H9 (cell line): ENCODE results near the gene ACP3. TPM values are rescaled to one million over a fixed set of nuclear protein-coding genes. Genes with fewer than 3 reads are reported as not detected.
"Not testable (repeated sequence)": the region's sequence is repeated elsewhere in the genome, so short reads cannot be mapped to it uniquely, and the experiment has no call there.

ENCODE experiments used
- DNase-seq: peaks from one replicate; pipeline ENCODE4 v3.0.0-alpha.2; 2017
- H2AFZ ChIP-seq: one replicate; pipeline ENCODE4 v1.6.1; 2013; ENCODE audit warnings: mild to moderate bottlenecking, low read length, control low read depth, moderate library complexity
- H2AK5ac ChIP-seq: 2 replicates; pipeline ENCODE4 v1.6.1; 2013; ENCODE audit warnings: low read length, control low read depth, mixed read lengths; ENCODE audit not compliant: insufficient read length
- H2BK120ac ChIP-seq: one replicate; pipeline ENCODE4 v1.6.1; 2013; ENCODE audit warnings: low read depth, mild to moderate bottlenecking, low read length, control low read depth, inconsistent platforms; ENCODE audit not compliant: poor library complexity, severe bottlenecking
- H2BK12ac ChIP-seq: 2 replicates; pipeline ENCODE4 v1.6.1; 2013; ENCODE audit warnings: low read length, control low read depth, mixed read lengths, low read depth; ENCODE audit not compliant: insufficient read length
- H2BK15ac ChIP-seq: 2 replicates; pipeline ENCODE4 v1.6.1; 2013; ENCODE audit warnings: low read depth, low read length, control low read depth
- H2BK20ac ChIP-seq: one replicate; pipeline ENCODE4 v1.6.1; 2013; ENCODE audit warnings: low read depth, mild to moderate bottlenecking, low read length, control low read depth, inconsistent platforms; ENCODE audit not compliant: poor library complexity, severe bottlenecking
- H2BK5ac ChIP-seq: 2 replicates; pipeline ENCODE4 v1.6.1; 2013; ENCODE audit warnings: low read length, control low read depth, mixed read lengths; ENCODE audit not compliant: insufficient read length
- H3K14ac ChIP-seq: 2 replicates; pipeline ENCODE4 v1.6.1; 2013; ENCODE audit warnings: low read length, control low read depth; ENCODE audit not compliant: insufficient read depth
- H3K18ac ChIP-seq: 2 replicates; pipeline ENCODE4 v1.6.1; 2013; ENCODE audit warnings: low read depth, mild to moderate bottlenecking, mixed read lengths, low read length, control low read depth; ENCODE audit not compliant: insufficient read length
- H3K23ac ChIP-seq: 2 replicates; pipeline ENCODE4 v1.6.1; 2013; ENCODE audit warnings: low read length, control low read depth, mixed read lengths, low read depth; ENCODE audit not compliant: insufficient read length
- H3K23me2 ChIP-seq: 2 replicates; pipeline ENCODE4 v1.6.1; 2013; ENCODE audit warnings: low read depth, mild to moderate bottlenecking, mixed read lengths, low read length, control low read depth; ENCODE audit not compliant: insufficient read length, poor library complexity, severe bottlenecking
- H3K27ac ChIP-seq: 2 replicates; pipeline ENCODE4 v1.5.1; 2013; ENCODE audit warnings: low read length, control low read depth, mixed read lengths, low read depth; ENCODE audit not compliant: insufficient read length
- H3K27me3 ChIP-seq: 2 replicates; pipeline ENCODE4 v1.6.1; 2013; ENCODE audit warnings: low read length, control low read depth, inconsistent platforms; ENCODE audit not compliant: insufficient read depth
- H3K4ac ChIP-seq: 2 replicates; pipeline ENCODE4 v1.6.1; 2013; ENCODE audit warnings: low read depth, mild to moderate bottlenecking, control low read depth, inconsistent platforms, low read length, moderate library complexity
- H3K4me1 ChIP-seq: 2 replicates; pipeline ENCODE4 v1.6.1; 2013; ENCODE audit warnings: low read length, control low read depth, inconsistent platforms; ENCODE audit not compliant: insufficient read depth
- H3K4me2 ChIP-seq: 2 replicates; pipeline ENCODE4 v1.6.1; 2013; ENCODE audit warnings: low read length, control low read depth, mixed read lengths; ENCODE audit not compliant: insufficient read length, insufficient read depth
- H3K56ac ChIP-seq: 2 replicates; pipeline ENCODE4 v1.6.1; 2013; ENCODE audit warnings: low read depth, mild to moderate bottlenecking, mixed read lengths, low read length, control low read depth; ENCODE audit not compliant: insufficient read length
- H3K79me1 ChIP-seq: 2 replicates; pipeline ENCODE4 v1.6.1; 2013; ENCODE audit warnings: low read depth, mild to moderate bottlenecking, moderate library complexity, low read length, control low read depth, inconsistent platforms; ENCODE audit not compliant: insufficient read depth, poor library complexity, severe bottlenecking
- H3K79me2 ChIP-seq: 2 replicates; pipeline ENCODE4 v1.6.1; 2013; ENCODE audit warnings: low read length, control low read depth, inconsistent platforms; ENCODE audit not compliant: insufficient read depth
- H3K9ac ChIP-seq: 2 replicates; pipeline ENCODE4 v1.6.1; 2013; ENCODE audit warnings: low read length, control low read depth, mixed read lengths; ENCODE audit not compliant: insufficient read length; ENCODE audit errors: extremely low read depth
- H3K9me3 ChIP-seq: one replicate; pipeline ENCODE4 v1.6.1; 2013; ENCODE audit warnings: low read depth, low read length, inconsistent platforms; ENCODE audit not compliant: control insufficient read depth
- H3T11ph ChIP-seq: one replicate; pipeline ENCODE4 v1.6.1; 2013; ENCODE audit warnings: mild to moderate bottlenecking, low read length, control low read depth, inconsistent platforms
- H4K20me1 ChIP-seq: one replicate; pipeline ENCODE4 v1.6.1; 2013; ENCODE audit not compliant: control insufficient read depth, insufficient read length, insufficient read depth
- H4K5ac ChIP-seq: 2 replicates; pipeline ENCODE4 v1.6.1; 2013; ENCODE audit warnings: low read depth, mild to moderate bottlenecking, mixed read lengths, low read length, control low read depth; ENCODE audit not compliant: insufficient read length
- H4K8ac ChIP-seq: replicated peaks from 2 replicates; pipeline ENCODE4 v1.6.1; 2013; ENCODE audit warnings: low read length, control low read depth, mixed read lengths, low read depth; ENCODE audit not compliant: insufficient read length
- H4K91ac ChIP-seq: 2 replicates; pipeline ENCODE4 v1.6.1; 2013; ENCODE audit warnings: low read depth, mild to moderate bottlenecking, moderate library complexity, mixed read lengths, low read length, control low read depth; ENCODE audit not compliant: insufficient read length
- H3K27ac Mint-ChIP-seq, 3 experiments: 2 replicates in 2 of 3; 3 replicates in 1 of 3; pipeline ENCODE4 v1.8.0; 2020 to 2021; ENCODE audit warnings: mixed read lengths in 3 of 3, mild to moderate bottlenecking in 1 of 3, moderate library complexity in 1 of 3
- H3K27me3 Mint-ChIP-seq: 2 replicates; pipeline ENCODE4 v1.8.0; 2021; ENCODE audit warnings: low read depth, mild to moderate bottlenecking, moderate library complexity, mixed read lengths
- H3K36me3 Mint-ChIP-seq, 3 experiments: 2 replicates in 2 of 3; 3 replicates in 1 of 3; pipeline ENCODE4 v1.8.0; 2020 to 2021; ENCODE audit warnings: low read depth in 3 of 3, mixed read lengths in 3 of 3; ENCODE audit not compliant: insufficient read depth in 1 of 3
- H3K4me1 Mint-ChIP-seq, 2 experiments: 2 replicates each; pipeline ENCODE4 v1.8.0; 2020; ENCODE audit warnings: mixed read lengths in 2 of 2
- H3K4me3 Mint-ChIP-seq, 2 experiments: 2 replicates in 1 of 2; 3 replicates in 1 of 2; pipeline ENCODE4 v1.8.0; 2020 to 2021; ENCODE audit warnings: mild to moderate bottlenecking in 2 of 2, mixed read lengths in 2 of 2, moderate library complexity in 1 of 2
- H3K9me3 Mint-ChIP-seq, 2 experiments: 2 replicates in 1 of 2; 3 replicates in 1 of 2; pipeline ENCODE4 v1.8.0; 2020; ENCODE audit warnings: mild to moderate bottlenecking in 2 of 2, mixed read lengths in 2 of 2, moderate library complexity in 1 of 2
- WGBS: extraction: QIAGEN DNeasy Blood & Tissue Kit; methylation state at CpG from one replicate; pipeline ENCODE4 v1.1.7; 2013; ENCODE audit warnings: missing lambda C conversion rate, low lambda C conversion rate, mixed read lengths; ENCODE audit not compliant: insufficient read length; ENCODE audit errors: extremely low coverage; 5-methylcytosine and 5-hydroxymethylcytosine counted together
- total RNA-seq: library from RNA; stranded (reverse); gene quantifications from 2 replicates; pipeline ENCODE4 v1.2.1, GENCODE V29; 2021

The ACP3 gene
- total RNA-seq, 1 experiment from 2014 or later, result 0.17 TPM

- not testable (repeated sequence) for H2BK5ac ChIP-seq, H3K79me2 ChIP-seq, H3K23me2 ChIP-seq, H2BK15ac ChIP-seq, H3K4me3 Mint-ChIP-seq, H2BK20ac ChIP-seq, H3K4ac ChIP-seq, H3K23ac ChIP-seq, H3K27ac Mint-ChIP-seq, H3K56ac ChIP-seq, H3K27ac ChIP-seq, H2BK12ac ChIP-seq, H3K4me2 ChIP-seq, H4K91ac ChIP-seq, H3K9ac ChIP-seq, H2AFZ ChIP-seq, H3T11ph ChIP-seq, H3K18ac ChIP-seq, DNase-seq, H3K14ac ChIP-seq, H3K4me1 ChIP-seq, H2BK120ac ChIP-seq, H3K9me3 ChIP-seq, H3K27me3 ChIP-seq, H4K5ac ChIP-seq, H4K20me1 ChIP-seq, H3K79me1 ChIP-seq, H4K8ac ChIP-seq, H2AK5ac ChIP-seq
- H3K36me3 Mint-ChIP-seq, result peaks cover 20 to 27% (median 21%) of the 10 kb centered on the region in 3 experiments
- H3K27me3 Mint-ChIP-seq, result peaks cover 20% of the 10 kb centered on the region
- H3K4me1 Mint-ChIP-seq, result peaks cover 13 to 19% of the 10 kb centered on the region in 2 experiments
- peaks cover 26 to 28% of the 10 kb centered on the region in 2 experiments for H3K9me3 Mint-ChIP-seq
- WGBS, result no CpG with 5 or more reads among the region's 2 CpGs
These were observed 12.9 kb upstream of the ACP3 start for GRCh38 chr3:132304351-132304750.

- not testable (repeated sequence) for H3K9me3 ChIP-seq, H2BK120ac ChIP-seq, H3K27me3 ChIP-seq, H3K36me3 Mint-ChIP-seq, H3K18ac ChIP-seq, H3K27me3 Mint-ChIP-seq, H3K9me3 Mint-ChIP-seq, H4K20me1 ChIP-seq, H2BK15ac ChIP-seq, DNase-seq, H2AFZ ChIP-seq, H4K91ac ChIP-seq, H3K56ac ChIP-seq, H2AK5ac ChIP-seq, H2BK20ac ChIP-seq, H2BK5ac ChIP-seq, H3K4me1 Mint-ChIP-seq, H3K9ac ChIP-seq, H3K4ac ChIP-seq, H3K4me1 ChIP-seq, H3K23ac ChIP-seq, H2BK12ac ChIP-seq, H4K8ac ChIP-seq, H3K27ac Mint-ChIP-seq, H3K4me2 ChIP-seq, H3K27ac ChIP-seq, H3K79me2 ChIP-seq, H3K4me3 Mint-ChIP-seq, H3K79me1 ChIP-seq, H4K5ac ChIP-seq, H3T11ph ChIP-seq, H3K23me2 ChIP-seq, H3K14ac ChIP-seq
- WGBS, result no CpG with 5 or more reads among the region's 11 CpGs
These were observed 7.2 kb upstream of the ACP3 start for GRCh38 chr3:132310057-132310456.
